HepG2 (cell line): ENCODE data around the gene RBM23. TPM values are rescaled to one million over a fixed set of nuclear protein-coding genes. Genes with fewer than 3 reads are reported as not detected.

ENCODE experiments used
- DMAP1 ChIP-seq: IDR thresholded peaks from 2 replicates; pipeline ENCODE4 v1.6.1; 2016
- IRF9 ChIP-seq: sonication (generic); formaldehyde crosslinking; IDR thresholded peaks from 2 replicates; pipeline ENCODE4 v1.8.0; 2022; ENCODE audit warnings: missing genetic modification reagents, mild to moderate bottlenecking, borderline replicate concordance
- JDP2 ChIP-seq: sonication (generic); formaldehyde crosslinking; IDR thresholded peaks from 2 replicates; pipeline ENCODE4 v1.8.1; 2022; ENCODE audit warnings: missing genetic modification reagents, borderline replicate concordance
- MTA1 ChIP-seq: sonication (generic); formaldehyde crosslinking; IDR thresholded peaks from 2 replicates; pipeline ENCODE4 v1.4.0; 2020; ENCODE audit warnings: missing genetic modification reagents, mild to moderate bottlenecking, borderline replicate concordance
- MYC ChIP-seq: sonication (generic); formaldehyde crosslinking; IDR thresholded peaks from 2 replicates; pipeline ENCODE4 v1.9.0; 2021; ENCODE audit warnings: missing genetic modification reagents, borderline replicate concordance
- SMARCC2 ChIP-seq: fragments of 450-650 bp; IDR thresholded peaks from 2 replicates; pipeline ENCODE4 v1.6.1; 2017; ENCODE audit warnings: antibody characterized with exemption, mild to moderate bottlenecking
- SNAI1 ChIP-seq: sonication (generic); formaldehyde crosslinking; IDR thresholded peaks from 2 replicates; pipeline ENCODE4 v1.5.0; 2020; ENCODE audit warnings: mild to moderate bottlenecking, missing genetic modification reagents, borderline replicate concordance
- SRSF9 ChIP-seq: fragments of 200-400 bp; formaldehyde crosslinking; IDR thresholded peaks from 2 replicates; pipeline ENCODE4 v1.6.1; 2018; ENCODE audit warnings: borderline replicate concordance, mild to moderate bottlenecking, low read depth, low read length; ENCODE audit not compliant: insufficient read depth, poor library complexity, severe bottlenecking
- ZFX ChIP-seq: sonication (generic); formaldehyde crosslinking; IDR thresholded peaks from 2 replicates; pipeline ENCODE4 v1.4.0; 2020; ENCODE audit warnings: mild to moderate bottlenecking, low read depth, missing genetic modification reagents, moderate library complexity
- ZFY ChIP-seq: sonication (generic); formaldehyde crosslinking; IDR thresholded peaks from 2 replicates; pipeline ENCODE4 v1.4.0; 2020; ENCODE audit warnings: missing genetic modification reagents
- ZMAT3 ChIP-seq: sonication (generic); formaldehyde crosslinking; conservative IDR thresholded peaks from 2 replicates; pipeline ENCODE4 v1.7.0; 2021; ENCODE audit warnings: missing genetic modification reagents
- ZNF160 ChIP-seq: sonication (generic); formaldehyde crosslinking; IDR thresholded peaks from 2 replicates; pipeline ENCODE4 v1.8.0; 2022; ENCODE audit warnings: mild to moderate bottlenecking, inconsistent platforms, missing genetic modification reagents
- ZNF234 ChIP-seq: sonication (generic); formaldehyde crosslinking; conservative IDR thresholded peaks from 2 replicates; pipeline ENCODE4 v1.5.1; 2020; ENCODE audit warnings: mild to moderate bottlenecking, missing genetic modification reagents
- ZNF280D ChIP-seq: sonication (generic); formaldehyde crosslinking; IDR thresholded peaks from 2 replicates; pipeline ENCODE4 v1.5.1; 2020; ENCODE audit warnings: mild to moderate bottlenecking, missing genetic modification reagents
- ZNF333 ChIP-seq: sonication (generic); formaldehyde crosslinking; IDR thresholded peaks from 2 replicates; pipeline ENCODE4 v1.4.0; 2020; ENCODE audit warnings: mild to moderate bottlenecking, missing genetic modification reagents, borderline replicate concordance
- ZNF615 ChIP-seq: sonication (generic); formaldehyde crosslinking; IDR thresholded peaks from 2 replicates; pipeline ENCODE4 v1.5.0; 2020; ENCODE audit warnings: mild to moderate bottlenecking, missing genetic modification reagents, borderline replicate concordance
- ZNF841 ChIP-seq: sonication (generic); formaldehyde crosslinking; IDR thresholded peaks from 2 replicates; pipeline ENCODE4 v1.8.1; 2023; ENCODE audit warnings: missing genetic modification reagents, borderline replicate concordance
- ZSCAN12 ChIP-seq: sonication (generic); formaldehyde crosslinking; IDR thresholded peaks from 2 replicates; pipeline ENCODE4 v1.9.0; 2021; ENCODE audit warnings: mild to moderate bottlenecking, missing genetic modification reagents
- polyA plus RNA-seq, 8 experiments: library from polyadenylated mRNA; depleted of rRNA in 3 of 8; stranded (reverse) in 7 of 8; unstranded in 1 of 8; fragments of >200 nt; fragmentation: Illumina TruSeq in 4 of 8; extraction: Trizol in 4 of 8; gene quantifications; 2 replicates each; pipeline versions ENCODE4 v1.2.1 to v1.2.3, GENCODE V29; 2011 to 2016; ENCODE audit warnings: low read depth in 4 of 8, missing spikeins in 1 of 8, mixed read lengths in 1 of 8; ENCODE audit not compliant: insufficient read depth in 1 of 8
- total RNA-seq, 5 experiments: library from RNA; depleted of rRNA; stranded (reverse); fragments of >200 nt; fragmentation: Illumina TruSeq; extraction: Trizol; gene quantifications; 2 replicates each; pipeline ENCODE4 v1.2.3, GENCODE V29; 2016; ENCODE audit warnings: low read depth in 1 of 5
- TF ChIP-seq, protein P1 (sequence below): sonication (generic); formaldehyde crosslinking; IDR thresholded peaks from 2 replicates; pipeline ENCODE4 v1.4.0; 2020; ENCODE audit warnings: missing genetic modification reagents, mild to moderate bottlenecking, borderline replicate concordance
- TF ChIP-seq, protein P2 (sequence below): sonication (generic); formaldehyde crosslinking; IDR thresholded peaks from 2 replicates; pipeline ENCODE4 v1.4.0; 2020; ENCODE audit warnings: missing genetic modification reagents, low read depth, mild to moderate bottlenecking, borderline replicate concordance

The RBM23 gene
- total and polyA plus RNA-seq, 2 of the 13 experiments (the other 11 are each of a cell fraction or from before 2014, with no cell fraction given), result 1.5 to 2.1 TPM

DNA sequence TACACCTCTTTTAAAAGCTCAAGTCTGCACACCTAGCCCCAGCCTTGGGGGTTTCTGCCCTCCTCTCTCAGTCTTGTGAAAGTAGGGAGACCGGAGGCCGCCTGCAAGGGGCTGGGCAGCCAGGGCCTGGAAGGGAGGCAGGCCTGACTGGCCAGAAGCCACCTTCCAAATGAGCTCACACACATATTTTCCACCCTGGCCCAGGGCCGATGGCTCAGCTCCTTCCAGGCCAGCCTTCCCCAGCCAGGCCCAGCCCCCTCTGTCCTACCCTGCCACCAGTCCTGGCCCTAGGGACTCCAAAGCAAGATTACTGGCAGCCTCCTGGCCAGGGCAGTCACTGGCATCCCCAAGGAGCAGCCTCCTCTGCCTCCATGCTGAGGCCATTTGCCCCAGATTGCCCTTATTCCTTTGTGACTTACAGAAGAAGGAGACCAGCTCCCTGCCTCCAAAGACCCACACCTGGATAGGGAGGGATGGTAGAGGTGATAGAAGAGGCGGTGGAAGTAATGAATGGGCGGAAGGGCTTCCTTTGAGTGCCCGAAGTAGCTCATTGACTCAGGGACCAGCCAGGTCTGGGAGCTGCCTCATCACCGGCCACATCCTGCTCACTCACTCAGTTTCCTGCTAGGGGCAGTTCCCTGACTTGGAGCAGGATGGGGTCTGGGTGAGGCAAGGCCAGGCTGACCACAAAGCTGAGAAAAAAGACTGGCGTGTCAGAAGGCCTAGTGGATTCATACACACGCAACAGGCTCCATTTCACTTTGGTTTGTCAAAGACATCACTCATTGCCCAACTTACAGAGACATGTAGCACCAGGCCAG lies 67.8 kb downstream of the RBM23 start (continued):
- TF ChIP-seq, protein P1, sequence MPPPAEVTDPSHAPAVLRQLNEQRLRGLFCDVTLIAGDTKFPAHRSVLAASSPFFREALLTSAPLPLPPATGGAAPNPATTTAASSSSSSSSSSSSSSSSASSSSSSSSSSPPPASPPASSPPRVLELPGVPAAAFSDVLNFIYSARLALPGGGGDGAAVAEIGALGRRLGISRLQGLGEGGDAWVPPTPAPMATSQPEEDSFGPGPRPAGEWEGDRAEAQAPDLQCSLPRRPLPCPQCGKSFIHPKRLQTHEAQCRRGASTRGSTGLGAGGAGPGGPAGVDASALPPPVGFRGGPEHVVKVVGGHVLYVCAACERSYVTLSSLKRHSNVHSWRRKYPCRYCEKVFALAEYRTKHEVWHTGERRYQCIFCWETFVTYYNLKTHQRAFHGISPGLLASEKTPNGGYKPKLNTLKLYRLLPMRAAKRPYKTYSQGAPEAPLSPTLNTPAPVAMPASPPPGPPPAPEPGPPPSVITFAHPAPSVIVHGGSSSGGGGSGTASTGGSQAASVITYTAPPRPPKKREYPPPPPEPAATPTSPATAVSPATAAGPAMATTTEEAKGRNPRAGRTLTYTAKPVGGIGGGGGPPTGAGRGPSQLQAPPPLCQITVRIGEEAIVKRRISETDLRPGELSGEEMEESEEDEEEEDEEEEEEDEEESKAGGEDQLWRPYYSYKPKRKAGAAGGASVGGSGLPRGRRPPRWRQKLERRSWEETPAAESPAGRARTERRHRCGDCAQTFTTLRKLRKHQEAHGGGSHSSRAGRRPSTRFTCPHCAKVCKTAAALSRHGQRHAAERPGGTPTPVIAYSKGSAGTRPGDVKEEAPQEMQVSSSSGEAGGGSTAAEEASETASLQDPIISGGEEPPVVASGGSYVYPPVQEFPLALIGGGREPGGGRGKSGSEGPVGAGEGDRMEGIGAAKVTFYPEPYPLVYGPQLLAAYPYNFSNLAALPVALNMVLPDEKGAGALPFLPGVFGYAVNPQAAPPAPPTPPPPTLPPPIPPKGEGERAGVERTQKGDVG (CRISPR knock-in tag), result peak; percentile 21; the same call in 1 of the 2 replicates
- 0 out of 2 replicates have a peak, but pooled peaks have one; percentile 36 for TF ChIP-seq IRF9 (CRISPR knock-in tag)
- TF ChIP-seq ZNF234 (CRISPR knock-in tag), result no peak
- 0 out of 2 replicates have a peak, but pooled peaks have one; percentile 28 for TF ChIP-seq ZFY (CRISPR knock-in tag)
- no peak for TF ChIP-seq SMARCC2
- no peak for TF ChIP-seq SRSF9
- 0 out of 2 replicates have a peak, but pooled peaks have one; percentile 31 for TF ChIP-seq MYC (CRISPR knock-in tag)
- TF ChIP-seq ZMAT3 (CRISPR knock-in tag), result no peak
- TF ChIP-seq DMAP1, result no peak
- TF ChIP-seq ZNF841 (CRISPR knock-in tag), result no peak
- peak; percentile 51; the same call in 1 of the 2 replicates for TF ChIP-seq ZNF333 (CRISPR knock-in tag)
- TF ChIP-seq ZFX, result 0 out of 2 replicates have a peak, but pooled peaks have one; percentile 20
- TF ChIP-seq MTA1, result 0 out of 2 replicates have a peak, but pooled peaks have one; percentile 20
- TF ChIP-seq SNAI1, result no peak
- TF ChIP-seq ZNF160 (CRISPR knock-in tag), result no peak
- TF ChIP-seq JDP2 (CRISPR knock-in tag), result no peak
- no peak for TF ChIP-seq ZSCAN12 (CRISPR knock-in tag)
- TF ChIP-seq, protein P2, sequence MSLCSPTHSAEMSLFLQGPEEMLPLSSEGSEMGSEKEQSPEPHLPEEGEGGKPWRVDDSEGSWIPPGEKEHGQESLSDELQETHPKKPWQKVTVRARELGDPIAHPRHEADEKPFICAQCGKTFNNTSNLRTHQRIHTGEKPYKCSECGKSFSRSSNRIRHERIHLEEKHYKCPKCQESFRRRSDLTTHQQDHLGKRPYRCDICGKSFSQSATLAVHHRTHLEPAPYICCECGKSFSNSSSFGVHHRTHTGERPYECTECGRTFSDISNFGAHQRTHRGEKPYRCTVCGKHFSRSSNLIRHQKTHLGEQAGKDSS, result 0 out of 2 replicates have a peak, but pooled peaks have one; percentile 35
- no peak for TF ChIP-seq ZNF615
- no peak for TF ChIP-seq ZNF280D
